SKM-1 (cell line): ENCODE results near the gene CUL3.
"Not testable (repeated sequence)": the region's sequence is repeated elsewhere in the genome, so short reads cannot be mapped to it uniquely, and the experiment has no call there.

Experiments
- DNase-seq: peaks from one replicate; lab custom pipeline; 2025; ENCODE audit not compliant: unreplicated experiment; lab: John Stamatoyannopoulos, UW

The CUL3 gene

DNA sequence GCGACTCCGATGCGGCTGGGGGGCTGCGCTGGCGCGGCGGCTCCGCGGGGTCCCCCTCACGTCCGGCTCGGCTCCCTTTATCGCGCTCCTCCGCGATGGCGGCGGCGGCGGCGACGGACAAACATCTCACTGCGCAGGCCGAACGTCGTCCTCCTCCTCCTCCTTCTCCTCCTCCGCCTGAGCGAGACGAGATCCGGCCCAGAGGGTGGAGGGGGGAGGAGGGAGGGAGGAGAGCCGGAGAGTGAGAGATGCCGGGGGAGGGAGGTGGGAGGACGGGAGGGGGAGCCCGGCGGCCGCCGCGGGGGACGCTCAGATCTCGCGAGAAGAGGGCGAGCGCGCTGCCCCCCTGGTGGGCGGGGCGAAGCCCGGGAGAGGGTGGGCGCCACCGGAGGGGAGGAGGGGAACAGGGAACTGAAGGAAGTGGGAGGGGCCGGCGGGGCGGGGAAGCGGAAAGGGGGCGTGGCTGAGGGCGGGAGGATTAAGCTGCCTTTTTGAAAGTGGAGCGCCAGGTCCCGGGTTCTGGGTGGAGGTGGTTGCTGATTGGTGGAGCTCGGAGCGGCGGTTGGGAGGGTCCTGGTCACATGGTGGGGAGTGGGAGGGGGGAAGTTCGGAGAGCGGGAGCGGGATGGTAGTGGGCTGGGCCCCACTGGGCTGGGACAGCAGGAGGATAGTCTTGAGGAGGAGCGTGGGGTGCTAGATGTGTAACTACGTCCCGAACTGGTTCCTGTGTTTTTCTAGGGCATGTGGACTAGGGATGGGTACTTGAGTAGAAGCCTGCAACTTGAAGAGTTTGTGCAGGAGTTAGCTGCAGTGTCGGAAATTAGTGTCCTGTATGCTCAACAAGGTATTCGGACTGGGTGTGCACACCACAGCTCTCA is at the start of gene CUL3:
Gene CUL3, minus strand, starts transcription at position 153 of the 878 bp plus-strand sequence. CDS start 354 bp downstream, outside the sequence.
- peak; percentile 98 for DNase-seq

DNA sequence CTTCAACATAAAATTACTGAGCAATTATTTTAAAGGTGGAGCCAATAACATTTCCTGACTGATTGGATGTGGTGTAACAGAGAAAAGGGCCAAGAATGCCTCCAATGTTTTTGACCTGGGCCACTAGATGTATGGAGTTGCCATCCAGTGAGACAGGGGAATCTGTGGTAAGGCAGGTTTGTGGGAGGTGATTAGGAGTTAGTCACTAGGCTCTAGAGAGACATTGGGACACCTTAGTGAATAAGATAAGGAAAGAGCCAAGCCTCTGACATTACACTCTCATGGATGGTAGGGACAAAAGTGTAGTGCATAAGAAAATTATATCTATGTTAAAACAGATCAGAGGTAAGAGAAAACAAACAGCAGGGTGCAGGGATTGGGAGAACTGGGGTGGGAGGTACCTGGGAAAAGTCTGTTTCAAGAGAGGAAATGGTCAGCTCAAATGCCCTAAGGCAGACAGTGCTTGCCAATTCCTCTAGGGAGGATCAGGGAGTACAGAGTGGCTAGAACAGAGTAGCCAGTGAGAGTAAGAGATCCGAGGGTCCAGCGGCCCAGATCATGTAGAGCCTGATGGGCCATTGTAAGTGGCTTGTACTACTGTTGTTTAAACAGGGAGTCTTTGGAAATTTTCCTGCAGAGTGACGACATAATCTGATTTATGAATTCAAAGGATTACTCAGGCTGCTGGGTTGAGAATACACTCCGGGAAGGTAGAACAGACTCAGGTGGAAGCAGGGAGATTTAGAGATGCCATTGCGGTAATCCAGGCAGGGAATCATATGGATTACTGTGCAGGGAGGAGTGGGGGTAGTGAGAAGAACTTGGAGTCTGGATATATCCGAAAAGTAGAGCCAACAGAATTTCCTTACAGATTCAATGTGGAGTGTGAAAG is 45.7 kb upstream of the CUL3 start:
- no peak for DNase-seq

DNA sequence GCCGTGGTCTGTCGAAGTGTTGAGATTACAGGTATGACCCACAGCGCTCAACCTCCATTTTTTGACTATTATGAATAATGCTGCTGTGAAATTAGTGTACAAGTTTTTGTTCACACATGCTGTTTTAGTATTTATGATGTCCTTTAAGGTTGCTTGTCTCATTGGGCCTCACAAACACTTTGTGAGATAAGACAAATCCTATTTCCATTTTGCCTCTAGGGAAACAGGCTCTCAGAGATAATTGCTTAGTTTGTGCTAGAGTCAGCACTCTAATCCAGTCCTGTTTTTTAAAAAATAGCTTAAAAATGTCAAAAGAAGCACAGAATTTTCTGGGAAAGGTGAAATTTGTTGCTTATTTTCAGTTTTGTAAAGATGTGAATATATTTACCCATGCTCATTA is 43.3 kb upstream of the CUL3 start:
- no peak for DNase-seq

DNA sequence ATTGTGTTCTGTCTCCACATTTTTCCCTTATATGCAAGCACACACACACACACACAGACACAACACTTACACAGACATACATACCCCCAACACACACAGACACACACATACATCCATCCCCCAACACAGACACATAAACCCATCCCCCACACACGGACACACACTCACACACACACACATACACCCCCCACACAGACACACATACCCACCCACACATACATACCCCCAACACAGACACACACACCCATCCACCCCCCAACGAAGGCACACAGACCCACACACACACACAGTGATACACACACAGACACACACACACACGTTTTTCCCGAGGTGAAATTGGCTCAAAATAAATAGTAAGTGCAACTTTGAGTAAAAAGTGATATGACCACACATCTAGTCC is 41.6 kb upstream of the CUL3 start:
- no peak for DNase-seq

DNA sequence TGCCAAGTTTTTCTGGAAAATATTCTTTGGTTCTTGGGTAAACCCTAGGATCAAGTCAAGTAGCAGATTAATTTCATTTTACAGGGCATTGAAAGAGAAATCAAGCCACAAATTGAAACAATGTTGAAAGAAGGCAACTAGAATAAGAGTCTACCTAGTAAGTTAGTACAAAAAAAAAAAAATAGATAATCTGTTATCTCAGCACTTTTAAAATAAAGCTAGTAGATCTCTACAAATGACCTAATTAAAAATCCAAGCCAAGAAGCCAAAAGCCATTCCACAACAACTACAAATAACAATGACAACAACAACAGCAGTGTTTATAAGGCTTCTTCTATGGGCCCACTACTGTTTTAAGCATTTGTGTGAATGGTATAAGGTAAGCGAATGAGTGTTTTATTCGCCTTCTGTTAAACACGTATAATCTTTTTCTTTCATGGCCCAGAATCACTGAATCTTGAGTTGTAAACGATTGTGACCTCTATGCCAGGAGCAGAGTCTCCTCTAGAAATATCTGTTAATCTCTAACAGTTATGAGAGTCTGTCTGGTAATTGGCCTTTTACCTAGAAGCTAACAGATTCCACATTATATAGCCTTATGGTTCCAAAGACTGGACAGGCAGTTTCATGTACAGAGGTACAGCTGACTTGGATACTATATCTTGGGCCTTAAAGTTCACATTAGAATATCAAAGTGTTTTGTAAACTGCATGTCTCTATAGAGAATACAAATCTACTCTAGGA is 28.6 kb upstream of the CUL3 start:
- no peak for DNase-seq

DNA sequence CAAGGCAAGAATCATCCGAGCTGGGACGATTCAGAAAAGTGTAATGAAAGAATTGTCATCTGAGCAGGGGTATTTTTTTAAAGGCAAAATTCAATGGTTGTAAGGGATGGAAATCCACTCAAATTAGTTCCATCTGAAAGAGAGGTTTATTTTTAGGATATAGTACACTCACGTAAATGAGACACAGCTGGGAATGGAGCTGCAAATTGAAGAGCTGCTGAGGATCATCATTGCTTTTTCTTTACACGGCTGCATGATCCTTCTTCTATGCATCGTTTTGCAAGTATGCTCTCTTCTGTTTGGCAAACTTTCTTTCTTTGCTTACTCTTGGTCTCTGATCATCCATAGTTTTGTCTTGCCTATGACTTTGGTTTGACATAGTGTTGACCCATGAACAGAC is 27.4 kb upstream of the CUL3 start:
- DNase-seq = no peak

DNA sequence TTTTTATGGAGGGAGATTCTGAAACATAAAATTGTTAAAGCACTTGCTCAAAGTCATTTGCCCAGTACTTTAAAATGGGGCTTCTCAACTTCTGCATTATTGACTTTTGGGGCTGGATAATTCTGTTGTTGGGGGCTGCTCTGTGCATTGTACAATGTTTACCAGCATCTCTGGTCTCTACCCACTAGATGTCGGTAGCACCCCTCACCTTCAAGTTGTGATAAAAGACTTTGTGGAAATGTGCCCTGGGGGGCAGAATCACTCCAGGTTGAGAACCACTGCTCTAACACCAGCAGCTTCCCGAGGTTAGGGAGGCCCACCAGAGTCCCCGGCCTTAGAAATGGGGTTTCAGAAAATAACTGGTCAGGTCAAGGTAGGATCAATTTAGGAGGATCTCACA is 26.8 kb upstream of the CUL3 start:
- DNase-seq = no peak

DNA sequence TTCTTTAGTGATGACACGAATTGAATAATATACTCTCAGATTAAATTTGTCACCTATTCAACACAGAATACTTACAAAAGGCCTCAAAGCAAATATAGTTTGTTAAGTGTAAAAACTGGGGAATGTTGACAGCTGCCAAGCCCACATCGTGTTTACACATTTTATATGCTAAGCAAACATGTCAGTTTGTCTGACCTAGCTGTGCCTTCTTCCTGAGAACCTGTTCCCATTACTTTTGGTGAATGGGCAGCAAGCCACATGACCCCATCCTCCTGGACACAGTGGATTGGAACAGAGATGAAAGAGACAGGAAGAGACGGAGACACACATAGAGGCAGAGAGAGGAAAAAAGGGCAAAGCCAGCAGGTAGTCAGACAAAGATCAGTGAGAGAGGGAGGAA is 22.9 kb upstream of the CUL3 start:
- no peak for DNase-seq

DNA sequence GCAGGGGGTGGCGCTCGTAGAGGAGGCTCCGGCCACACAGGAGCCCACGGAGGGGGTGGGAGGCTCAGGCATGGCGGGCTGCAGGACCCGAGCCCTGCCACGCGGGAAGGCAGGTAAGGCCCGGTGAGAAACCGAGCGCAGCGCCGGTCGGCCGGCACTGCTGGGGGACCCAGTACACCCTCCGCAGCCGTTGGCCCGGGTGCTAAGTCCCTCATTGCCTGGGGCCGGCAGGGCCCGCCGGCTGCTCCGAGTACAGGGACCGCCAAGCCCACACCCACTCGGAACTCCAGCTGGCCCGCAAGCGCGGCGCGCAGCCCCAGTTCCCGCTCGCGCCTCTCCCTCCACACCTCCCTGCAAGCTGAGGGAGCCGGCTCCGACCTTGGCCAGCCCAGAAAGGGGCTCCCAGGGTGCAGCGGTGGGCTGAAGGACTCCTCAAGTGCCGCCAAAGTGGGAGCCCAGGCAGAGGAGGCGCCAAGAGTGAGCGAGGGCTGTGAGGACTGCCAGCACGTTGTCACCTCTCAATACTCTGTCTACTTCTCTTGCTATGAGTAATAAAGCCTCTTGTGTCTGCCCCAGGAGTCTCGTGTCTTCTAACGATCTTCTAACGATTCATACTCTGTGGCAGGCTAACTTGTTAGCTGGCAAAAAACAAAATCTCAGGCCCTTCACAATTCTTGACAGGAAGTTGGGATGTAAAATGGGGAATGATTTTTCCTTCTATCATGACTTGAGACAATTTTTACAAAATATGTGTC is 18.8 kb upstream of the CUL3 start:
- not testable (repeated sequence) for DNase-seq

DNA sequence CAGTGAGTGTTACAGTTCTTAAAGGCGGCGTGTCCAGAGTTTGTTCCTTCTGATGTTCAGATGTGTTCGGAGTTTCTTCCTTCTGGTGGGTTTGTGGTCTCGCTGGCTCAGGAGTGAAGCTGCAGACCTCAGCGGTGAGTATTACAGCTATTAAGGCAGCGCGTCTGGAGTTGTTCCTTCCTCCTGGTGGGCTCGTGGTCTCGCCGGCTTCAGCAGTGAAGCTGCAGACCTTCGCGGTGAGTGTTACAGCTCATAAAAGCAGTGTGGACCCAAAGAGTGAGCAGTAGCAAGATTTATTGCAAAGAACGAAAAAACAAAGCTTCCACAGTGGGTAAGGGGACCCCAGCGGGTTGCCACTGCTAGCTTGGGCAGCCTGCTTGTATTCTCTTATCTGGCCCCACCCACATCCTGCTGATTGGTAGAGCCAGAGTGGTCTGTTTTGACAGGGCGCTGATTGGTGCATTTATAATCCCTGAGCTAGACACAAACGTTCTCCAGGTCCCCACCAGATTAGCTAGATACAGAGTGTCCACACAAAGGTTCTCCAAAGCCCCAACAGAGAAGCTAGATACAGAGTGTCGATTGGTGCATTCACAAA is 17.7 kb upstream of the CUL3 start:
- not testable (repeated sequence) for DNase-seq

DNA sequence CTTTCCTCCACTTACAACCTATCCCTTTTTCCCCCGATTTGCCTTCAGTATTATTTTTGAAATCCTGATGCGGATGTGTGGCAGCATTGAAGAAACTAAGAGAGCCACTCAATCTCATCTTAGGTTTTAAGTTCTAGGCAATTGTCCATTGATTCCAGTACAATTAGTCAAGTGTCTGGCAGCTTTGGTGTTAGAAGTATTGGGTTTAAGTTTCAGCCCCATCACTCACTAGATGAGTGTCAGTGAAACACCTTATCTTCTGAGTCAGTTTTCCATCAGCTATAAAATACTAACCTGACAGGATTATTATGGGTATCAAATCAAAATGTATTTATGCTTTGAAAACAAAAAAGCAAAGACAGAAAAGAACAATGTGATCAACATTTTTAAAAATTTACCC is 16.8 kb upstream of the CUL3 start:
- no peak for DNase-seq

DNA sequence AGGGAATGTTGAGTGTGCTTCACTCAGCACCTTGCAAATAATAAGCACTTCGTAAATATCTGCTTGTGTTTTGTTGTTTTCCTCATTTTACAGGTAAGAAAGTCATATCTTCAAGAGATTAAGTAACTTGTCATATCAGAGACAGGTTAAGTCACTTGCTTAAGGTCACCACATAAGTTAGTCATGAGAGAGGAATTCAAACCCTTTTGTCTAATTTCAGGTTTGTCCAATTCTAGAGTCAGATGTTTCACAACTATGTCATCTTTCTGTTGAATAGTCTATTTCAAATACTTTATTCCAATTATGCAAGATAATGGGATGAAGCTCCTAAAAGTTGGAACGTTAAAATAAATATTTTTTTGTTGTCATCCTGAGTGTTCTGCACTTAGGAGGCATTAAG is 13.5 kb upstream of the CUL3 start:
- no peak for DNase-seq

DNA sequence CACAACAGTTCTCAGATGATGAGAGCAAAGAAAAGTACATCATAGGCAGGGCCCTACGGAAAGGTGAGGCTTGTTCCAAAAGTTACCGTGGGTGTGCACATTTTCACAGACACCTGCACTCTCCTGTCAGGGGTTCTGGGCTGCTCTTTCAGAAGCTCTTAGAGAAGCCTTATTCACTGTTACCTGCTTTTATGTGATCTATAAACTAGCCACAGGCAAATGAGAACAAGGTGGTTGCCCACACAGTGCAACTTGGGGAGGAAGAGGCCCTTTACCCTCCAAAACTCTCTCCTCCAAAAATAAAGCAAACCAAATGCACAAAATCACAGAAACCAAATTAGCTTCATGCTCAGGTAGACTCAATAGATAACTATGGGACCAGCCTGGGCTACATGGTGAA is 11.1 kb upstream of the CUL3 start:
- no peak for DNase-seq

DNA sequence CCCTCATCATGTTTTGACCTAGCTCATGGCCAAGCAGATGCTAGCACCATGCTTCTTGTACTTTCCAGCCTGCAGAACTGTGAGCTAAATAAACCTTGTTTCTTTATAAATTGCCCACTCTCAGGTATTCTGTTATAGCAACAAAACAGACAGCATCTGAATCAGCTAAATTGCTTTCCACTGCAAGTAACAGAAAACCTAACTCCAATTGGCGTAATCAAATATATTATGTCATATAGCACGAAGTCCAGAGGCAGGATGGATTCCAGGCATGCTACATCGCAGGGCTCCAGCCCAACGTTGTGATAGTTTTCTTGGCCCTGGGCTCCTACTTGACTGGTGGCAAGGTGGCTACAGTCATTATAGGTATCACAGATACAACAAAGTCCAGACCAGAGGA is 10.4 kb upstream of the CUL3 start:
- DNase-seq = no peak

DNA sequence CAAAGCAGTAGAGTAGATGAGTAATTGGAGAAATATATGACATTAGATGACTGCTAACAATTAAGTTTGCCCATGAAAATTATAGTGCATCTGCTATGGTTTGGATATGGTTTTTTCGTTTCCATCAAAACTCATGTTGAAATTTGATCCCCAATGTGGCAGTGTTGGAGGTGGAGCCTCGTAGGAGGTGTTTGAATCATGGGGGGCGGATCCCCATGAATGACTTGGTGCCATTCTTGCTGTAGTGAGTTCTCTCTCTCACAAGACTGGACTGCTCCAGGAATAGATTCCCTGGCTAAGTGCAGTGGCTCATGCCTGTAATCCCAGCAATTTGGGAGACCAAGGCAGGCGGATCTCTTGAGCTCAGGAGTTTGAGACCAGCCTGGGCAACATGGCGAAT is 9.7 kb upstream of the CUL3 start:
- DNase-seq = no peak

DNA sequence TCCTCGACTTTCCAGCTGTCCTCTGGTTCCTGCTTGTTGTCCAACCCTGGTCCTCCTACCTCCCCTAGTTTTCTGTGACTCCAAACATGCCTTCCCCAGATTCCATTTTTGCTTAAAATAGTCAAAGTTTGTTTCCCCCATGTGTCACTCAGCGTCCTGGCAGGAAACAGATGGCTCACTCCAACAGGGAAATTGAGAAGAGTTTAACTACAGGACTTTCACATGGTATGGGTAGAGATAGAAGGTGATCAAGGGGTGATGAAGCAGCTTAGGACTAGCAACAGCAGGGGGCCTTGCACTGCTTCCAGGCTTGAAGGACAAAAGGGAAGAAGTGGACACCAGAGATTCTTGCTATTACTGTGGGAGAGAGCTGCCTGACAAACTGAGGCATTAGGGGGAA is 6.1 kb upstream of the CUL3 start:
- DNase-seq = no peak

DNA sequence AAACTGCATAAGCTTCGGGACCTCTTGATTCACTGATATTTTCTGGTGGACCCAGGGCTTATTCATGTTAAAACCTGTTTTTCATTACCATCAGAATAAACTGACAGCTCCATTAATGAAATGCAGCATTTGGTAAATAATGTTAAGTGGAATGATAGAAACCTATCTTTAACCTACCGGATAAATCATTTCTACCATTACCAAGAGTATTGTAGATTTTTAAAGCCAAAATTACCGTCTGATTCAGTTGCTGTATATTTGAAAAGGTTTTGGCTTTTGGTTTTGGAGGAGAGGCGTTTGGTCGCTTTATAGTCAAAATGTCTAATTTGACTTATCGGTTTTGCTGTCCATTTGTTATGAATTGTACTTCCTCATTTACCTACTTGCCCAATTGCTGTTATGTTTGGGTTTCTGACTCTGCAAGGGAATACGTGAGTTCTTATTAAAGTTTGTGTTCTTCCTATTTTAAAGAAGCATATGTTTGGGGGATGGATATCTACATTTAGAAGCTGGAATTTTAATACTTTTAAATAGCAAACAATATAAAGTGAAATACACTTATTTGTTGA is 1.0 kb upstream of the CUL3 start:
- DNase-seq = peak; percentile 64

DNA sequence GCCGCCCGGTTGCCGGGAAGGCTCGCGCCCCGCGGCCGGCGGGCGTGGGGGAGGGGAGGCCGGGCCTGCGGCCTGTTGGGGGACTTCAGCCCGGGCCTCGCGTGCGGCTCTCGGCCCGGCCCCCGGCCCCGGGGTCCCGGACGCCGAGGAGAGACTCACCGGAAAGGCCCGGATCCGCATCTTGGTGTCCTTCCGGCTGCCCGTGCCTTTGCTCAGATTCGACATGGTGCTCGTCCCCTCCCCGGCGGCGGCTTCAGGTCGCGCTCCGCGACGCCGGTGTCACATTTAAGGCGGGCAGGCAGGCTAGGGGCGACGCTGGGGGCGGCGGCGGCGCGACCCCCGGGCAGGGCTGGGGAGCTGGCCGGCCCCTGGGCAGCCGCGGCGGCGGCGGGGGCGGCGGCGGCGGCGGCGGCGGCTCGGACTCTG is 365 bp downstream of the CUL3 start:
- DNase-seq = no peak

DNA sequence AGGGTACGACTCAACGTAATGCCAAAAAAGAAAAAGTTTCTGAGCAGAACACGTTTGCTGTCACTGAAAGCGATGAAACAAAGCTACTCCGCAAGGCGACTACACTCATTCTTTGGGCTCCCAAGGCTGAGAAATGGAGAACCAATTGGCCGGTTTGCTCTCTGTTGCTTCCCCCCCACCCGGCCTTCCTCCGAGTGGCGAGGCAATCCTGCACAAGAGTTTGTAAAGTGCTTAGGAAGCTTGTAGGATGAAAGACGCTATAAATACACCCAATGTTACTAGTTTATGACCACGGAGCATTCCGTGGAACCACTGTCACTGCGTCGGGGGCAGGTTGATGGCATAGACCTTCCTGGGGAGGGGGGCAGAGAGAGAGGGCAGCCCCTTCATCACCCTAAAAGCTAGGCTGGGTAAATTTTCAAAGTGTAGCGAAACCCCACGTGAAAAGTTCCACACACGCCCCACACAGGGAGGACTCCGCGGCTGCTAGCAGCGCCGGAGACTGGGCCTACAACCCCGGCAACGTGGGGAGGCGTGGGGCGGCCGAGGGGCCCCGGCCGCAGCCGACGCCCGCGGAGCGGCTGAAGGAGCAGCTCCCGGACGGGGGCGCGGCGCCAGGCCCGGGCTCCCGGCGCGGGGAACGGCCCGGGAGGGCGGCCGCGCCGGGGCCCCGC is 915 bp downstream of the CUL3 start:
- DNase-seq = no peak
